ENCODE results near the gene TMEM217.
A peak's percentile ranks its signal among the peaks of the same experiment; 100 is the strongest.
"Not testable (repeated sequence)": the region's sequence is repeated elsewhere in the genome, so short reads cannot be mapped to it uniquely, and the experiment has no call there.

Gene TMEM217

GRCh38 chr6:37209461-37210205 is 48.3 kb downstream of the TMEM217 start:
- no peak for DNase-seq

- DNase-seq, result no peak
Measured at GRCh38 chr6:37208793-37209192, 49.2 kb downstream of the TMEM217 start.

GRCh38 chr6:37207903-37208456 is 50.0 kb downstream of the TMEM217 start:
- DNase-seq, result peak; percentile 50

- DNase-seq, result no peak
Measured at GRCh38 chr6:37206622-37207021, 51.3 kb downstream of the TMEM217 start.

- DNase-seq, result no peak
Measured at GRCh38 chr6:37205997-37206340, 52.0 kb downstream of the TMEM217 start.

GRCh38 chr6:37205175-37205996 is 52.6 kb downstream of the TMEM217 start:
- no peak for DNase-seq

GRCh38 chr6:37204014-37204751 is 53.8 kb downstream of the TMEM217 start:
- DNase-seq, result peak; percentile 30

- DNase-seq, result no peak
Measured at GRCh38 chr6:37202788-37203491, 55.0 kb downstream of the TMEM217 start.

GRCh38 chr6:37201726-37202125 is 56.2 kb downstream of the TMEM217 start:
- DNase-seq, result no peak

- DNase-seq, result no peak
Measured at GRCh38 chr6:37200085-37200484, 57.9 kb downstream of the TMEM217 start.

- not testable (repeated sequence) for DNase-seq
Measured at GRCh38 chr6:37196451-37196850, 61.5 kb downstream of the TMEM217 start.

- not testable (repeated sequence) for DNase-seq
Measured at GRCh38 chr6:37194886-37195285, 63.1 kb downstream of the TMEM217 start.

GRCh38 chr6:37192666-37193065 is 65.3 kb downstream of the TMEM217 start:
- DNase-seq, result no peak

- no peak for DNase-seq
Measured at GRCh38 chr6:37190159-37190535, 67.8 kb downstream of the TMEM217 start.

- no peak for DNase-seq
Measured at GRCh38 chr6:37188962-37189510, 68.9 kb downstream of the TMEM217 start.

- DNase-seq, result no peak
Measured at GRCh38 chr6:37187321-37188022, 70.5 kb downstream of the TMEM217 start.

GRCh38 chr6:37185949-37186720 is 71.8 kb downstream of the TMEM217 start:
- not testable (repeated sequence) for DNase-seq

GRCh38 chr6:37182736-37183590 is 75.0 kb downstream of the TMEM217 start:
- DNase-seq, result no peak

GRCh38 chr6:37180610-37181009 is 77.3 kb downstream of the TMEM217 start:
- not testable (repeated sequence) for DNase-seq

- no peak for DNase-seq
Measured at GRCh38 chr6:37180075-37180474, 77.9 kb downstream of the TMEM217 start.
